KOPT-K1 (cell line): Measurements from ENCODE around the gene USP2.

Source experiments
- H3K27ac ChIP-seq: fragments of 200-600 bp; sonication (generic); 2 replicates; pipeline ENCODE4 v1.5.1; 2016; ENCODE audit warnings: antibody characterized with exemption, mild to moderate bottlenecking, low read depth, low read length; ENCODE audit not compliant: poor library complexity, severe bottlenecking
- H3K36me3 ChIP-seq: fragments of 200-600 bp; sonication (generic); 2 replicates; pipeline ENCODE4 v1.5.1; 2017; ENCODE audit warnings: antibody characterized with exemption, mild to moderate bottlenecking, low read length, moderate library complexity; ENCODE audit not compliant: insufficient read depth
- H3K9me3 ChIP-seq: fragments of 200-600 bp; sonication (generic); 2 replicates; pipeline ENCODE4 v1.5.1; 2017; ENCODE audit warnings: antibody characterized with exemption, low read length, mild to moderate bottlenecking; ENCODE audit not compliant: insufficient read depth, poor library complexity, severe bottlenecking

Gene USP2

DNA sequence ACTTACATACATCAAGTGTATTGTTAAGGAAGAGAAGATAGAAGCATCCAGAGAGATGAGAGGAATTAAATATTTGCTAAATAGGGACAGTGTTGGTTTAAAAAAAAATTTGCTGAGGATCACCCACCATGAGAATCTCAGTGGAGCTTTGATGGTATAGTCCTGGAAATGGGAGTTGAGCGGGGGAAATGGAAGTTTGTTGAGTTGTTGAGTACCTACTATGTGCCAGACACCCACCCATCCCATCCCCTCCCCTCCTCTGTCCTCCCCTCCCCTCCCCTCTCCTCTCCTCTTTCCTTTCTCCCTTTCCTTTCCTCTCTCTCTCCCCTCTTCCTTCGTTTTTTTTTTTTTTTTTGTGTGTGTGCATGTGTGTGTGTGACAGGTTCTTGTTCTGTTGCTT, 30.3 kb downstream of the USP2 start:
- no peaks in the 10 kb centered on the region for H3K9me3 ChIP-seq
- H3K36me3 ChIP-seq = no peaks in the 10 kb centered on the region
- no peak overlapping the region for H3K27ac ChIP-seq

DNA sequence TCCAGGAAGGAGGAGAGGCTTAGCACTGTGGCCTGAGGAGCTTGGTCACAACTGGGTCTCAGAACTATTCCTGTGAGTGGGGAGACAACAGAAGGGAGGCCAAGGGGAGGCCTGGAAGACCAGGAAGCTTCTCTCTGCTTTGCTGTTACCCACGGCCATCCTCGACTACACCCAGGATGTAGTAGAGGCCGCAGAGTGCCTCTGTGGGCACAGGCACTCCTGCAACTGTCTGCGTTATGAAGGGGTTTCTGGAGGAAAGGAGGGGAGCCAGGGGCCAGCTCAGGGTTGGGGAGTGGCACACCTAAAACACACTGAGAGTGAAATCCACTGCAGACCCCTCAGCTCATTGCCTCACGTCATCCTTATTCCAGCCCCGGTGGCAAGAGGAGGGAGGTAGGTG, 31.2 kb downstream of the USP2 start:
- no peaks in the 10 kb centered on the region for H3K9me3 ChIP-seq
- H3K27ac ChIP-seq = no peak overlapping the region
- H3K36me3 ChIP-seq = no peaks in the 10 kb centered on the region

DNA sequence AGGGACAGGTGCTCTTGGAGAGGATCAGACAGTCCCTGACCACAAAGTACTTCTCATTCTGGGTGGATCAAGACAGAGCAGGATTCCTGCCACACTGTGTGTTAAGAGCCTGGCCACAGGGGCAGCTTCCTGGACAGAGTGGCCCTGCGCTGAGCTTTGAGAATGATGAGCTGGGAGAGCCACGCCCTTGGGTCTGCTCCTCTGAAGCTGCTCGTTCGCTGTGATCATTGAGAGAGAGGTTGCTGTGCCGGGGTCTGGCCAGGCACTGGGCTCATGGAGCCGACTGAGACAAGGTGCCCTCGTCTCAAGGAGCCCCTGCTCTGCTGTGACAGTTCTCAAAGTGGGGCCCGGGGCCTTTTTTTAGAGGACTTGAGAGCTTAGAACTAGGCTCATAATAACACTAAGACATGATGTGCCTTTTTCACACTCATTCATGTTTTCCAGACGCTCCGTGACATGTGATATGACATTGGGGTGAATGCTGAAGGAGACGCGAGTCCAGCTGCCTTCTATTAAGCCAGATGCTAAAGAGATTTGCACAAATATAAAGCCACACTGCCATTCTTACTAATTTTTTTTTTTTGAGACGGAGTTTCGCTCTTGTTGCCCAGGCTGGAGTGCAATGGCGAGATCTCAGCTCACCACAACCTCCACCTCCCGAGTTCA, 33.4 kb downstream of the USP2 start:
- no peaks in the 10 kb centered on the region for H3K36me3 ChIP-seq
- no peaks in the 10 kb centered on the region for H3K9me3 ChIP-seq
- no peak overlapping the region for H3K27ac ChIP-seq

DNA sequence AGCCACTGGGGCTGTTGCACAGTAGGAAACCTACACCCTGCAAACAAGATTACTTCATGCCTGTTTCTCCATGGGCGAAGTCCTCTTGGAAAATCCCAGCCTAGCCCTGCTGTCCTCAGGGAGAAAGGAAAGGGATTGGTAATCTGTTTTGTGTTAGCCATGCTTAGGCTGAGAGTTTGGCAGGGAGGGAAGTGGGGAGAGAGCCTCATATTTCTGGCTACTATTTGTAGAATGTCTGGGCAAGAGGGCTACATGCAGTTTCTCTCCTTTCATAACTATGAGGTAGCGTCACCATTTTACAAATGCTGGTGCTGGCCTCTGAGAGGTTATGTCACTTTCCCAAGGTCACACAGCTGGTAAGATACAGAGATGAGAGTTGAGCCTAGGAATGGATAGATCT, 34.2 kb downstream of the USP2 start:
- no peaks in the 10 kb centered on the region for H3K9me3 ChIP-seq
- no peaks in the 10 kb centered on the region for H3K36me3 ChIP-seq
- H3K27ac ChIP-seq = no peak overlapping the region

DNA sequence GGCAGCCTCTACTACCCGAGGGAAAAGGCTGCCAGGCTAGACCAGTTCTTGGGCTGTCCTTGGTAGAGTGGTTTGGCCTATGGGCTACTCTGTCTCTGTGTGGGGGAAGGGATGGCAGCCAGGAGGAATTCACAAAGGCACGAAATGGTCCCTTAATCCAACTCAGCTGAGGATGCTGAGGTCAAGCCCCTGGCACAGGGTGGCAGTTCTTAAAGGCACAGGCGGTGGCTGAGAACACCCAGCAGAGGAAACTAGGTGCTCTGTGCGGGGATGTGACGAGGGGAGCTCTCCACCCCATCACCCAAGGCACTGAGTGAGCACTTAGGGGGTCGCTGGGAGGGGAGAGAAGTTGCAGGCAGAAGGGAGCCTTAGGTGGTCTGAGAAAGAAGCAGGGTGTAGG, 34.9 kb downstream of the USP2 start, which contains the start of gene MFRP:
TSS of gene MFRP (minus strand) at position 101 of the 400 bp plus-strand sequence. CDS start 192 bp downstream, outside the sequence.
- Histone ChIP-seq H3K9me3 (no peaks in the 10 kb centered on the region), H3K36me3 (no peaks in the 10 kb centered on the region), H3K27ac (no peak within 1 kb of the TSS)

DNA sequence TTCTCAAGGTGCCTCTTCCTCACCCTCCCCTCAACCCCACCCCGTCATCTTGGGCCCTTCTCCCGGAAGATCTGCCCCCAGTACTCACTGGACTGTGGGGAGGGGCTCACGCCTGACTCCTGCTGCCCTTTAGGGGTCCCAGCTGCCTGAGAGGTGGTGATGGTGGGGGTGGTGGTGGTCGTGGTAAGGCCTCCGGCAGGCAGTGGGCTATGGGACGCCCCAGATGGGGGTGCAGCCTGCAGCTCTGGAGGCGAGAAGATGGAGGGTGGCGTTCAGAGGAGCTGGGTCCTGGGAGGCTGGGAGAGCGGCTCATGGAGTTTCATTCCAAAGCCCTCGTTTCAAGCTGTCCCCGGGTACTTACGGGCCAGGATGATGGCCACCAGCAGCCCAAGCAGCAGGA, 35.8 kb downstream of the USP2 start:
- Histone ChIP-seq H3K9me3 (no peaks in the 10 kb centered on the region), H3K27ac (no peak overlapping the region), H3K36me3 (no peaks in the 10 kb centered on the region)

DNA sequence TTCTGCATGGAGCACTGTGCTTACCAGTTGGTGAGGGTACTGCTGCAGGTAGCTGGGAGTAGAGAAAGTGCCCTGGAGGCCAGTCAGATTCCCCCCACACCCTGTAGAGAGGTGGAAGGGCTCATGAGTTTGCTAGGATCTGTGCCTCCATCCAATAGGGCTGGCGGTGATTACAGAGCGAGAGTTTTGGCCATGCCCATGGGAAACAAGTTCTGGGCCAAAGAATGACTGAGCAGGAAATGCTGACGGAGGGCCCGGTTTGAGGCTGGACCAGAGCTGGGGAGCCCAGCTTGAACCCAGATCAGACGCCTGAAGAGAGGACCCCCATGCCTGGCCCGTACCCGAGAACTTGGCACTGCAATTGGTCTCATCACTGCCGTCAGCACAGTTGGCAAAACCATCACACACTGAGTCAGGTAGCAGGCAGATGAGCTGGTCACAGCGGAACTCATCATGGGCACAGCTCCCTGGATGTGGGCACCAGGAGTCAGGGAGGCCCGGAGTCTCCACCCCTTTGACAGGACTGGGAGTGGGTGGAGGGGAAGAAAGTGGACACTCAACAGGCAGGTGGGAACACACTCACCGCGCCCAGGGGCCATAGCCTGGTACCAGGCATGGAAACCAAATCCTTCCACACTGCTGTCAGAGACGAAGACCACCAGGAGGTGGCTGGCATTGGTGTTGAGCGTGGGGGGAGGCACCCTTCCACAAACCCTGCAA, 37.0 kb downstream of the USP2 start:
- Histone ChIP-seq H3K9me3 (no peaks in the 10 kb centered on the region), H3K36me3 (no peaks in the 10 kb centered on the region), H3K27ac (no peak overlapping the region)

DNA sequence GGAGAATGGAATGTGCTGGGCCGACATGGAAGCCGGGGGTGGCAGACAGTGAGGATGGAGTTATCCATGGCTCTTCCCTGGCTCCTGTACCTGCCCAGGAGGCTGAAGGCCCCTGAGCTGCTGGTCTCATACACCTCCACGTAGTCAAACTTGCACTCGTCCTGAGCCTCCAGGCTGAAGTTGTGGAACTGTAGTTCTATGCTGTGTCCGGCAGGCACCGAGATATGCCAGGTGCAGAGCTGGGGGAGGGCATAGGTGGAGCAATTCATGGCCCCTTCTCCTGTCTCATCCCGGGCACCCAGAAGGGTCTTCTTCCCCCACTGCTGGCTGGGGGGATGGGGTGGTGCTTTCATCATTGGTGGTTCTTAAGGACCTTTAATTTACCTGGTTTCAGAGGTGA, 37.8 kb downstream of the USP2 start:
- H3K27ac ChIP-seq = no peak overlapping the region
- no peaks in the 10 kb centered on the region for H3K36me3 ChIP-seq
- H3K9me3 ChIP-seq = no peaks in the 10 kb centered on the region

DNA sequence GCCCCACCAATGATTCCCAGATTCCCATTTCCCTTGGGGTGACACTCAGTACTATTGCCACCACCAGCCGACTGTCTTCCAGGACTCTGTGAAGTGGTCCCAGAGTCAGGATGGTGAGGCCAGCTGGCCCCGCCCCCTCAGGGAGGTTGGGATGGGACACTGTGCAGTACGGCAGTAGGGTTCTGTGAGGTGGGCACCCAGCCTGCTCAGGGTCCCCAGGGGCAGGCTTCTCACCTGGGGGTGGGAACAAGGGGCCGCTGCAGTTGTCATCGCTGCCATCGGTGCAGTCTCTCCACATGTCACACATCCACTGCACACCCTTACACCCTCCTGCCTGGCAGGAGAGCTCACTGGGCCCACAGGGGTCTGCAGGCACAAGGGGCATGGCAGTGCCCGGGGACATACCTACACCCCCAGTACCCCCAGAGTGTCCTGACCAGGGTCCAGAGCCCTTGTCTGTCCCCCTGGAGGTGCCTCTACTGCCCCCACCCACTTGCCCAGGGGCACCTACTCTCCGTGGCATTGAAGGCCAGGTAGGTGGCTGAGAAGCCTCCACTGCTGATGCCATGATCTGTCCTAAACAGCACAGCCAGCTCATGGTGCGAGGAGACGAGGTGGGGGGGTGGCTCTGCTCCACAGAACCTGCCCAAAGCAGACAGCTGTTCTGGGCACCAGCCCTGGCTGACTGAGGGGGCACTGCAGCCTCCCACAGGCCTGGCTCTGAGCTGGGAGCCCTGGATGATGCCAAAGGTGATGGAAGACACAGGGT, 38.9 kb downstream of the USP2 start:
- Histone ChIP-seq H3K9me3 (no peaks in the 10 kb centered on the region), H3K36me3 (no peaks in the 10 kb centered on the region), H3K27ac (no peak overlapping the region)

DNA sequence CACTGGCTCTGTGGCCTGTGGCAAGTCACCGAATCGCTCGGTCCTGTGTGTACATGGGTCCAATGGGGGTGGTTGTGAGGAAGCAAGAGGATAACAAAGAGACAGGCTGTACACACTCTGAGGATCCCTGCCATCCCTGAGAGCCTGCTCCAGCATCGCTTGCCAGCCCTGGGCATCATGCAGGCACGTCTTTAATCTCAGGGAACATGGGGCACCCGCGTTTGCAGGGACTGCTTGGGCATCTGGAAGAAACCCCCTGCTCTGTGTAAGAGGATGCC, 39.5 kb downstream of the USP2 start:
- Histone ChIP-seq H3K27ac (no peak overlapping the region), H3K9me3 (no peaks in the 10 kb centered on the region), H3K36me3 (peaks cover 3% of the 10 kb centered on the region; the same call in 1 of the 2 replicates)

DNA sequence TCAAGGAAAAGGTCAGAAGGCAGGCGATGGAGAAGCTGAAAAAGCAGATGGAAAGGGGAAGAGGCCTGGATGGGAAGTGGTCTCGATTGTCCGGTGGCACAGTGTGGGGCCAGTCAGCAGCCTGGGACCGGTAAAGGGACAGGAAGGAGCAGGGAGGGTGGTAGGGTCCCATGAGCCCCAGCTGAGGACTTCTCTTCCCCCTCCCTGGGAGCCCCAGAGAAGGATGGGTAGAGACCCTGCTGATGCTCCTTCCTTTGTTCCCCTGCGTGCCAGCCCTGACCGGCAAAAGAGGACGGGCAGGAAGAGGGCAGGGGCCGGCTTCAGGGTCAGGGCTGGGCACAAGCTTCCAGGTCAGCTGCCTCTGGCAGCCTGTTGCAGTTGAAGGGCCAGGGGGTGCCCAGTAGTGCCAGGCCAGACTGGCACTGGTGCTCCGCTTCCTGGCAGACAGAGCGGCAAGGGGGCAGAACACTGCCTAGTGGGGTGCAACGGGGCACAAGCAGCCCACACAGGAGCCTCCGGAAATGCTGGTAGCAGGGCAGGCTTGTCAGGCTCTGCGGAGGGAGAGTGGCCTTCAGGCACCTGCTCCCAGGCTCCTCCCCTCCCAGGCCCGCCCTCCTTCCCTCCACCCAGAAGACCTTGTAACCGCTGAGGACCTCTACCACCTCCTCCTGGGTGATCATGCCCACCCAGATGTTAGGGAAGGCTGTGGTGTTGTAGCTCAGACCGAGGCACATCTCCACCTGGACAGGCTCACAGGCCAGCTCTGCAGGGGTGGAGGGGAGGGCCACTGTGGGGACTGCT, 40.1 kb downstream of the USP2 start:
- Histone ChIP-seq H3K36me3 (peaks cover 8% of the 10 kb centered on the region; the same call in 1 of the 2 replicates), H3K9me3 (no peaks in the 10 kb centered on the region), H3K27ac (no peak overlapping the region)

DNA sequence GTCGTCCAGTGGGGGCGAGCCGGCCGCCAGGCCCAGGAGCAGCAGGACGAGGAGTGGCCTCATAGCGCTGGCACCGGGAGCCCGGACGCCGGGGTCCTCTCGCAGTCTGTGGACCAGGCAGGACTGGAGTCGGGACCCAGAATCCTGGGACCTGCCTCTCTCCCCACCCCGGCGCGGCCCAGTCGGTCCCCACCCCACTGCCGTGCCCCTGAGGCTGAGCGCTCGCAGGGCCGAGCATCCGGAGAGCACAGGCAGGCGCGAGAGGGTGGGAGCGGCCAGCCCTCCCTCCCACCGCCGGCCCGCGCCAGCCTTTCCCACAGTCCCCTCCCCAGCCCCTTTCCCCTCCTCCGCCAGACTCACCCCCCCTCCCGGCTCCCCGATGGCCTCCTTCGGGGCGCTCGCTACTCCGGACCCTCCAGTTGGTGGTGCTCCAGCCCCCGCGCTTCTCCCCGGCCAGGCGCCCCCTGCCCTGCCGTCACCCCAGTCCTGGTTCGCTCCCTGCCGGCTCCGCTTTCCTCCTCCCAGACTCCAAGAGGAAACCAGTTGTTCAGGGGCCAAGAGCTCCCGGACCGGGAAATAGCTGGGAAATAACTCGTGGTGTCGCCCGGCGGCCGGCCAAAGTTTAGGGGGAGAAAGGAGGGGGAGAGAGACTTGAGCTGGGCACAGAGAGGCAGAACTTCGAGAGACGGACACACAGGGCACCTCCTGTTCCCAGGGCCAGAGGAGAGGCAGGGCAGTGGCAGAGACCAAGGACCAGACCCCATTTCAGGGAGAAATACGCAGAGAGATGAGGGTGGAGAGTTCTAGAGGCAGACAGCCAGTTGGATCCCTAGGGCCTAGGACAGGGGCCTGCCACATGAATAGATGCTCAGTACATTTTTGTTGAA, 40.9 kb downstream of the USP2 start, which contains the start of gene C1QTNF5:
TSS of gene C1QTNF5 (minus strand) at position 549 of the 887 bp plus-strand sequence. CDS start at position 63, 486 bp downstream.
- H3K36me3 ChIP-seq = peaks cover 12% of the 10 kb centered on the region; the same call in 1 of the 2 replicates
- H3K9me3 ChIP-seq = no peaks in the 10 kb centered on the region
- H3K27ac ChIP-seq = no peak within 1 kb of the TSS

DNA sequence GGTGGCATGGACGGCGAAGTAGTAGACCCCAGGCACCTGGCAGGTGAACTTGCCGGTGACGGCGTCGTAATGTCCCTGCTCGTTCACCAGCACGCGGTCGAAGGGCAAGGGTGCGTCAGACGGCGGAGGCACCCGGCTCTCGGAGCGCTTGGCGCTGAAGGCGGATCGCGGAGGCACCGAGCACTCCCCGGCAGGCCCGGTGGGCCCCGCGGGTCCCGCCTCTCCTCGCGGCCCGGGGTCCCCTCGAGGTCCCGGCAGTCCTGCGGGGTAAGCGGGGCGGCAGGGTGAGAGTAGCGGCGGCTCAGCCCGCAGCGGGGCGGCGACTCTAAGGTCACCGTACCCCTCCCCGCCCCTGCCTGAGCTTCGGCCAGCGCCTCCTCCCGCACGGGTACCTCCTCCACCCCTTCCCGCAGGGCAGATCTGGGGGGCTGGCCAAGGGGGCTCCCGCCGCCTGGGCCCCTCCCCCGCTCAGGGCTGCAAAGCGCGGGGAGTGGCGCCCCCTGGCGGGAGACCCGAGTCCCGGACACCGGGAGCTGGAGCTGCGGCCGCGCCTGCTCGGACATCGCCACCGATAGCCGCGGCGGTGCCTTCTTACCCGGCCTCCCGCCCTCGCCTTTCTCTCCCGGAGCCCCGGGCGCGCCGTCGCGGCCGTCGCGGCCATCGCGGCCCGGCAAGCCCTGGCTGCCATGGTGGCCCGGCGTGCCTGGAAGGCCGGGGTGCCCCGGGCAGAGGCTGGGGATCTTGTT, 41.7 kb downstream of the USP2 start:
- Histone ChIP-seq H3K27ac (no peak overlapping the region), H3K9me3 (no peaks in the 10 kb centered on the region), H3K36me3 (peaks cover 12% of the 10 kb centered on the region; the same call in 1 of the 2 replicates)
